SK-N-MC (cell line): ENCODE measurements around the gene PTPN14.

ENCODE experiments used
- DNase-seq: peaks from one replicate; pipeline ENCODE4 v3.0.0-alpha.2; 2011; ENCODE audit warnings: low read depth, low spot score
- H3K27ac ChIP-seq: fragments of 200-600 bp; sonication (generic); 2 replicates; pipeline ENCODE4 v1.5.1; 2016; ENCODE audit warnings: mixed run types
- H3K36me3 ChIP-seq: fragments of 200-600 bp; sonication (generic); 2 replicates; pipeline ENCODE4 v1.6.1; 2017; ENCODE audit warnings: antibody characterized with exemption, low read length, mixed read lengths; ENCODE audit not compliant: insufficient read depth
- H3K4me3 ChIP-seq: fragments of 200-600 bp; sonication (generic); 2 replicates; pipeline ENCODE4 v1.5.1; 2016
- H3K9ac ChIP-seq: fragments of 200-600 bp; sonication (generic); 2 replicates; pipeline ENCODE4 v1.8.0; 2017; ENCODE audit warnings: mixed run types, mixed read lengths; ENCODE audit not compliant: insufficient read length
- H3K9me3 ChIP-seq: fragments of 200-600 bp; sonication (generic); 2 replicates; pipeline ENCODE4 v1.6.1; 2017; ENCODE audit warnings: low read depth, mild to moderate bottlenecking, antibody characterized with exemption, low read length, moderate library complexity, mixed read lengths
- EZH2 ChIP-seq: fragments of 200-600 bp; sonication (generic); IDR thresholded peaks from one replicate; pipeline ENCODE4 v1.6.1; 2017; ENCODE audit warnings: antibody characterized with exemption
- FOXP2 ChIP-seq: optimal IDR thresholded peaks from 2 replicates; pipeline ENCODE3; 2011; ENCODE audit warnings: mild to moderate bottlenecking, moderate library complexity; ENCODE audit not compliant: insufficient read depth; ENCODE audit errors: extremely low read length, control extremely low read depth
- POLR2AphosphoS5 ChIP-seq: IDR thresholded peaks from 2 replicates; pipeline ENCODE4 v1.6.1; 2012; ENCODE audit warnings: mild to moderate bottlenecking, low read depth, low read length, borderline replicate concordance

PTPN14 gene

GRCh38 chr1:214303141-214303930 lies 248.1 kb downstream of the PTPN14 start:
- H3K9me3 ChIP-seq: no peaks in the 10 kb centered on the region
- H3K9ac ChIP-seq: no peak overlapping the region
- DNase-seq: no peak
- TF ChIP-seq POLR2AphosphoS5: no peak
- TF ChIP-seq FOXP2: no peak
- TF ChIP-seq EZH2: no peak
- no peaks in the 10 kb centered on the region for H3K36me3 ChIP-seq
- H3K27ac ChIP-seq: no peak overlapping the region; the same call in 1 of the 2 replicates
- H3K4me3 ChIP-seq: peak overlapping the region; percentile 60

GRCh38 chr1:214301526-214301925 lies 249.9 kb downstream of the PTPN14 start:
- Histone ChIP-seq H3K9me3 (no peaks in the 10 kb centered on the region), H3K9ac (no peak overlapping the region), H3K27ac (no peak overlapping the region), H3K4me3 (no peak overlapping the region), H3K36me3 (no peaks in the 10 kb centered on the region)
- DNase-seq: no peak
- no peak for TF ChIP-seq EZH2
- no peak for TF ChIP-seq POLR2AphosphoS5
- no peak for TF ChIP-seq FOXP2

GRCh38 chr1:214300149-214300780 lies 251.1 kb downstream of the PTPN14 start:
- Histone ChIP-seq H3K36me3 (no peaks in the 10 kb centered on the region), H3K4me3 (no peak overlapping the region), H3K9me3 (no peaks in the 10 kb centered on the region), H3K27ac (no peak overlapping the region), H3K9ac (no peak overlapping the region)
- no peak for TF ChIP-seq FOXP2
- no peak for TF ChIP-seq POLR2AphosphoS5
- no peak for TF ChIP-seq EZH2
- no peak for DNase-seq
